Osteocyte (in vitro differentiated cells): ENCODE data around the gene RAG2. TPM values are rescaled to one million over a fixed set of nuclear protein-coding genes. Genes with fewer than 3 reads are reported as not detected.

Source experiments
- DNase-seq: peaks from one replicate; pipeline ENCODE4 v3.0.0; 2021; ENCODE audit warnings: mixed read lengths; ENCODE audit not compliant: unreplicated experiment; ENCODE audit errors: extremely low spot score
- H3K27ac Mint-ChIP-seq: one replicate; pipeline ENCODE4 v1.8.0; 2021; ENCODE audit warnings: mild to moderate bottlenecking, mixed read lengths; ENCODE audit not compliant: unreplicated experiment
- H3K27me3 Mint-ChIP-seq: one replicate; pipeline ENCODE4 v1.8.0; 2021; ENCODE audit warnings: mixed read lengths; ENCODE audit not compliant: unreplicated experiment
- H3K36me3 Mint-ChIP-seq: one replicate; pipeline ENCODE4 v1.8.0; 2021; ENCODE audit warnings: mixed read lengths; ENCODE audit not compliant: unreplicated experiment
- H3K4me1 Mint-ChIP-seq: one replicate; pipeline ENCODE4 v1.8.0; 2021; ENCODE audit warnings: mixed read lengths; ENCODE audit not compliant: unreplicated experiment
- H3K4me3 Mint-ChIP-seq: one replicate; pipeline ENCODE4 v1.8.0; 2021; ENCODE audit warnings: mild to moderate bottlenecking, moderate library complexity, mixed read lengths; ENCODE audit not compliant: unreplicated experiment
- H3K9me3 Mint-ChIP-seq: one replicate; pipeline ENCODE4 v1.8.0; 2021; ENCODE audit warnings: mixed read lengths; ENCODE audit not compliant: unreplicated experiment
- total RNA-seq: library from RNA; stranded (reverse); gene quantifications from 2 replicates; pipeline ENCODE4 v1.2.1, GENCODE V29; 2021
- TF ChIP-seq, protein P1 (sequence below): fragments of 200-600 bp; sonication (generic); IDR thresholded peaks from 2 replicates; pipeline ENCODE4 v1.5.0; 2021; ENCODE audit warnings: antibody characterized with exemption, mild to moderate bottlenecking, moderate library complexity

The RAG2 gene
- total RNA-seq, 1 donor from 2014 or later, result not detected

- Mint-ChIP-seq H3K4me3 (no peak overlapping the region), H3K27me3 (no peaks in the 10 kb centered on the region), H3K9me3 (no peaks in the 10 kb centered on the region), H3K27ac (no peak overlapping the region), H3K36me3 (peaks cover 5% of the 10 kb centered on the region), H3K4me1 (no peaks in the 10 kb centered on the region)
- DNase-seq, result no peak
- TF ChIP-seq, protein P1, sequence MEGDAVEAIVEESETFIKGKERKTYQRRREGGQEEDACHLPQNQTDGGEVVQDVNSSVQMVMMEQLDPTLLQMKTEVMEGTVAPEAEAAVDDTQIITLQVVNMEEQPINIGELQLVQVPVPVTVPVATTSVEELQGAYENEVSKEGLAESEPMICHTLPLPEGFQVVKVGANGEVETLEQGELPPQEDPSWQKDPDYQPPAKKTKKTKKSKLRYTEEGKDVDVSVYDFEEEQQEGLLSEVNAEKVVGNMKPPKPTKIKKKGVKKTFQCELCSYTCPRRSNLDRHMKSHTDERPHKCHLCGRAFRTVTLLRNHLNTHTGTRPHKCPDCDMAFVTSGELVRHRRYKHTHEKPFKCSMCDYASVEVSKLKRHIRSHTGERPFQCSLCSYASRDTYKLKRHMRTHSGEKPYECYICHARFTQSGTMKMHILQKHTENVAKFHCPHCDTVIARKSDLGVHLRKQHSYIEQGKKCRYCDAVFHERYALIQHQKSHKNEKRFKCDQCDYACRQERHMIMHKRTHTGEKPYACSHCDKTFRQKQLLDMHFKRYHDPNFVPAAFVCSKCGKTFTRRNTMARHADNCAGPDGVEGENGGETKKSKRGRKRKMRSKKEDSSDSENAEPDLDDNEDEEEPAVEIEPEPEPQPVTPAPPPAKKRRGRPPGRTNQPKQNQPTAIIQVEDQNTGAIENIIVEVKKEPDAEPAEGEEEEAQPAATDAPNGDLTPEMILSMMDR, result no peak
These were observed 11.3 kb upstream of the RAG2 start for GRCh38 chr11:36609383-36609782.

DNA sequence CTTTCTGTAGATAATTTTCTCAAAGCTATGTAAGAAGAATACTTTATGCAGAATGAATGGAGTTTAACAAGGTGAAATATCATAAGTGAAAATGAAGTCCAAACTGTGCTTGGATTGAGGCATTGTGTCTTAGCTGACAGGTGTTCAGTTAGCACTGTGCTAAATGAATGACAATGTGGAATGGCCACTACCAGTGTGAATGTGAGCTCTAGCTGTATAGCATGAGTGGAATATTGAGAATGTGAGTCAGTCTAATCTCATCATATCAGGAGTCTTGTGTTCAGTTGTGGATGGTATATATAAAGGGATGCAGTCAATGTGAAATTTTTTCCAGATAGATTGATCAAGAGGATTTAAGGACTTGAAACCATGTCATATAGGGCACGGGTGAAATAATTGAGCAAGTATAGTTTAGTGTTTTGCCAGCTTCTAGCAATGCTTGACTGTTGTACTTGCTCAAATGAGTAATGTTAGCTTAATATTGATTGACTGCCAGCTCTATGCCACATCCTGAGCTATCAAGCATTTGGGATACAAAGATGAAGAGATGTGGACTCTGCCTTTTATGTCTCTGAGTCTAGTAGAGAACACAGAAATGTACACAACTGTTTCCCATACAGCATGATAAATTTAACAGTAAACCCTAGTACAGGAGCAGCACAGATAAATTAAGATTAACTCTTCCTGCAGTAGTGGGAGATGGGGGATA is 10.6 kb upstream of the RAG2 start:
- H3K27me3 Mint-ChIP-seq, result no peaks in the 10 kb centered on the region
- H3K4me1 Mint-ChIP-seq, result no peaks in the 10 kb centered on the region
- no peak for DNase-seq
- H3K9me3 Mint-ChIP-seq, result no peaks in the 10 kb centered on the region
- TF ChIP-seq, protein P1, result no peak
- H3K27ac Mint-ChIP-seq, result no peak overlapping the region
- H3K4me3 Mint-ChIP-seq, result no peak overlapping the region
- H3K36me3 Mint-ChIP-seq, result peaks cover 5% of the 10 kb centered on the region

DNA sequence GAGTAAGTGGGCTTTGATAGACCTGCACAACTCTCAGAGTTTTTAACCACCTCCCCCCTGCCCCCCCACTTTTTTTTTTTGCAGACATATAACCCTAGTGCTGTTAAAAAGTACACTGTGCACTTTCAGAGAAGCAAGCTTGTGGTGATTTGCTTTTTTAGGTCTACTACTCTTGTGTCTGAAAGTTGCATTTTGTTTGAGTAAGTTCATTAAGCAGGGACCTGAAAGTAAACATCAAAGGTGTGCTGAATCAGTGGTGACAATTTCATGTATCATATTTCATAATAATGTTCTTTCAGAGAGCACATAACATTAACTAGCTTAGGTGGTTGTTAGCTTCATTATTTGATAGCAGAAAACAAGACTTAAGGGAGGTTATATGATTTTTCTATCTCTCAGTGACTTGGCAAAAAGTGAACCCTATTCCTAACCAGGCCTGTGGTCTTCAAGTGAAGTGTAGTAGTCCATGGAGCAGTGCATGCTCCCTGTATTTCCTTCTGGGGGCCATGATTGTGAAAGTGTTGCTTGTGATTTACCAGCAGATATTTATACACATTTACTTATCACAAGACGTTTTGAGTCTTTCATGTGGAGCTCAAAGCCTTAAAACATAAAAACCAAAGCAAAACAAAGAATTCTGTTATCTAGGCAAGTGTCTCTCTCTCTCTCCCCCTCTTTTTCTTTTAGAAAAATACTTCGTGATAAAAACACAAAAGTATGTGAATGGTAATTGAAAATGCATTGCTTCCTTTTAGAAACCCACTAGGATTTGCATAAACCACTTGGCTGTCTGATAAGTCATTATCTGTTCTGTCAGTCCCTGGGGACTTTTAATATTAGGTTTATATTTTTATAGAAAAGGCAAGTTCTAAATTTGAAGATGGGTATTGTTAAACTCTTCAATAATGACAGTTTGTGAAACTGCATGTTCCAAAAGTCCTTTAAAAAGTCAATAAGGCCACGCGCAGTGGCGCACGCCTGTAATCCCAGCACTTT is 7.5 kb upstream of the RAG2 start:
- TF ChIP-seq, protein P1, result no peak
- H3K27ac Mint-ChIP-seq, result no peak overlapping the region

GRCh38 chr11:36602135-36602534 is 4.1 kb upstream of the RAG2 start:
- no peak overlapping the region for H3K27ac Mint-ChIP-seq

More for the DNA sequence above, 7.5 kb upstream of the RAG2 start:
- no peak overlapping the region for H3K4me3 Mint-ChIP-seq
- no peak for DNase-seq
- H3K9me3 Mint-ChIP-seq, result no peaks in the 10 kb centered on the region
- H3K4me1 Mint-ChIP-seq, result no peaks in the 10 kb centered on the region
- H3K27me3 Mint-ChIP-seq, result no peaks in the 10 kb centered on the region
- H3K36me3 Mint-ChIP-seq, result no peaks in the 10 kb centered on the region

More at GRCh38 chr11:36602135-36602534, 4.1 kb upstream of the RAG2 start:
- H3K4me3 Mint-ChIP-seq, result no peak overlapping the region
- no peak for DNase-seq
- no peaks in the 10 kb centered on the region for H3K4me1 Mint-ChIP-seq
- TF ChIP-seq, protein P1, result no peak
- H3K27me3 Mint-ChIP-seq, result no peaks in the 10 kb centered on the region
- H3K9me3 Mint-ChIP-seq, result no peaks in the 10 kb centered on the region
- H3K36me3 Mint-ChIP-seq, result no peaks in the 10 kb centered on the region
